ENCODE data around the gene TMC3.
"Not testable (repeated sequence)": the region's sequence is repeated elsewhere in the genome, so short reads cannot be mapped to it uniquely, and the experiment has no call there.

TMC3 gene

DNA sequence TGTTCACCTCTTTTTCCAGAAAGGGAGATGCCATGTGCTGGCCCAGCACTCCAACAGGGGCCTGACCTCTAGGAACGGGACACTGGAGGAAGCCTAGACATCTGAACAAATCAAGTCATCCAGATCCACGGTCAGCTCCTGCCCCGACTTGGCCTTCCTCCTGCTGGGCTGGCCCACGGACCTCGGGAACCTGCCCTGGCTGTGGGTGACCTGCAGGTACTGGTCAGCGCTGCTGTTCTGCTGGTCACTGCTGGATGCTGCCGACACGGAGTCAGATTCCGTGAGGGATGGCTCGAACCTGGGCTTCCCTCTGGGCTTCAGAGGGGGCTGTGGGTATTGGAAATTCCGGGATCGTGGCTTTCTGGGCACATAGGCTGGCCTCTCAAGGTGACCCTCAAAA, 41.7 kb downstream of the TMC3 start:
- Histone ChIP-seq H3K27me3 (ENCODE audit: control insufficient read depth, insufficient read depth, low read length) (no peaks in the 10 kb centered on the region), H3K4me3 (ENCODE audit: low read depth, low read length) (no peak overlapping the region), H3K4me1 (peaks cover under 1% of the 10 kb centered on the region), H3K27ac (no peak overlapping the region), H3K36me3 (ENCODE audit: control insufficient read depth, insufficient read depth, low read length) (no peaks in the 10 kb centered on the region), H3K9ac (no peak overlapping the region), H3K4me2 (ENCODE audit: low read length) (no peak overlapping the region), H3K9me3 (ENCODE audit: control insufficient read depth, low read length) (no peaks in the 10 kb centered on the region), H2AFZ (no peak overlapping the region), H3K79me2 (no peaks in the 10 kb centered on the region)
- TF ChIP-seq, protein P1, sequence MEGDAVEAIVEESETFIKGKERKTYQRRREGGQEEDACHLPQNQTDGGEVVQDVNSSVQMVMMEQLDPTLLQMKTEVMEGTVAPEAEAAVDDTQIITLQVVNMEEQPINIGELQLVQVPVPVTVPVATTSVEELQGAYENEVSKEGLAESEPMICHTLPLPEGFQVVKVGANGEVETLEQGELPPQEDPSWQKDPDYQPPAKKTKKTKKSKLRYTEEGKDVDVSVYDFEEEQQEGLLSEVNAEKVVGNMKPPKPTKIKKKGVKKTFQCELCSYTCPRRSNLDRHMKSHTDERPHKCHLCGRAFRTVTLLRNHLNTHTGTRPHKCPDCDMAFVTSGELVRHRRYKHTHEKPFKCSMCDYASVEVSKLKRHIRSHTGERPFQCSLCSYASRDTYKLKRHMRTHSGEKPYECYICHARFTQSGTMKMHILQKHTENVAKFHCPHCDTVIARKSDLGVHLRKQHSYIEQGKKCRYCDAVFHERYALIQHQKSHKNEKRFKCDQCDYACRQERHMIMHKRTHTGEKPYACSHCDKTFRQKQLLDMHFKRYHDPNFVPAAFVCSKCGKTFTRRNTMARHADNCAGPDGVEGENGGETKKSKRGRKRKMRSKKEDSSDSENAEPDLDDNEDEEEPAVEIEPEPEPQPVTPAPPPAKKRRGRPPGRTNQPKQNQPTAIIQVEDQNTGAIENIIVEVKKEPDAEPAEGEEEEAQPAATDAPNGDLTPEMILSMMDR (IDR thresholded peaks at IDR 0.05) = no peak

GRCh38 chr15:81331600-81331999, 42.4 kb downstream of the TMC3 start:
- H3K36me3 ChIP-seq (ENCODE audit: control insufficient read depth, insufficient read depth, low read length) = no peaks in the 10 kb centered on the region
- H3K4me2 ChIP-seq (ENCODE audit: low read length) = no peak overlapping the region
- H3K4me3 ChIP-seq (ENCODE audit: low read depth, low read length) = no peak overlapping the region
- TF ChIP-seq, protein P1 (IDR thresholded peaks at IDR 0.05) = no peak
- H3K79me2 ChIP-seq = no peaks in the 10 kb centered on the region
- H3K9me3 ChIP-seq (ENCODE audit: control insufficient read depth, low read length) = no peaks in the 10 kb centered on the region
- H3K9ac ChIP-seq = no peak overlapping the region
- H3K27me3 ChIP-seq (ENCODE audit: control insufficient read depth, insufficient read depth, low read length) = no peaks in the 10 kb centered on the region
- H2AFZ ChIP-seq = no peak overlapping the region
- no peaks in the 10 kb centered on the region for H3K4me1 ChIP-seq
- H3K27ac ChIP-seq = no peak overlapping the region

- not testable (repeated sequence) for H3K27ac ChIP-seq; H3K9ac ChIP-seq; H3K36me3 ChIP-seq (ENCODE audit: control insufficient read depth, insufficient read depth, low read length); H2AFZ ChIP-seq; H3K4me1 ChIP-seq; H3K27me3 ChIP-seq (ENCODE audit: control insufficient read depth, insufficient read depth, low read length); H3K4me2 ChIP-seq (ENCODE audit: low read length); H3K9me3 ChIP-seq (ENCODE audit: control insufficient read depth, low read length); H3K4me3 ChIP-seq (ENCODE audit: low read depth, low read length); H3K79me2 ChIP-seq
Observed at GRCh38 chr15:81331141-81331540, 42.9 kb downstream of the TMC3 start.

DNA sequence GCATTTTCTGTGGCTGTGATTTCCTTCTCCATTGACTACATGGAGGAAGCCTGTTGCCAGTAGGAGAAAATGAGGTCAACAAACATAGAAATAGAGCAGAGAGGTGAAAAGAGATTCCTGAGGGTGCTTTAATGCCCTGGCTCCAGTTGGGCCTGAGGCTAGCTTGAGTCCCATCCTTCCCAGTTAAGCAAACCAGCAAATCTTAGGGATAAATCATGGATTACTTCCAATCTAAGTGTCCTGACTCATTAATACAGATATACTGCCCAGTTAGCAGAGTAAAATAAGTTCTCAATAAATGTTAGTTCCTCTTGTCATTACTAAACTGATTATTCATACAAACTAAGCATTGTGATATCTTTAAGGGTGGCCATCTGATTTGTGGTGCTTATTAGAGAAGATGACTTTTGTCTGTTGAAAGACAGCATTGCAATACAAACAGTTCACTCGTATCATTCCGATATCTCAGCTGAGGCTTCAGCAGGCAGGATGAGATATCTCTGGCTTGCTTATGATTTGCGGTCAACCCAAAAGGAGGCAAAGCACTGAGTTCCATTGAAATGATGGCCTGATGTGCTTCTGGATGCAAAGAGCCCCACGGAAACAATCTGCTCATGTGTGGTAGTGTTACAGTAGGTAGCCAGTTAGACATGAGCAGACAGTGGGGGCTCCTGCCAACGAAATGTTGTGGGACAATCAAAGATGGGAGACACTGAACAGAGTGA, 43.5 kb downstream of the TMC3 start:
- H3K79me2 ChIP-seq = no peaks in the 10 kb centered on the region
- H2AFZ ChIP-seq = no peak overlapping the region
- no peak overlapping the region for H3K4me2 ChIP-seq (ENCODE audit: low read length)
- no peaks in the 10 kb centered on the region for H3K9me3 ChIP-seq (ENCODE audit: control insufficient read depth, low read length)
- TF ChIP-seq, protein P1 (IDR thresholded peaks at IDR 0.05) = no peak
- H3K36me3 ChIP-seq (ENCODE audit: control insufficient read depth, insufficient read depth, low read length) = no peaks in the 10 kb centered on the region
- H3K4me3 ChIP-seq (ENCODE audit: low read depth, low read length) = no peak overlapping the region
- H3K4me1 ChIP-seq = no peaks in the 10 kb centered on the region
- no peaks in the 10 kb centered on the region for H3K27me3 ChIP-seq (ENCODE audit: control insufficient read depth, insufficient read depth, low read length)
- H3K27ac ChIP-seq = no peak overlapping the region
- no peak overlapping the region for H3K9ac ChIP-seq

DNA sequence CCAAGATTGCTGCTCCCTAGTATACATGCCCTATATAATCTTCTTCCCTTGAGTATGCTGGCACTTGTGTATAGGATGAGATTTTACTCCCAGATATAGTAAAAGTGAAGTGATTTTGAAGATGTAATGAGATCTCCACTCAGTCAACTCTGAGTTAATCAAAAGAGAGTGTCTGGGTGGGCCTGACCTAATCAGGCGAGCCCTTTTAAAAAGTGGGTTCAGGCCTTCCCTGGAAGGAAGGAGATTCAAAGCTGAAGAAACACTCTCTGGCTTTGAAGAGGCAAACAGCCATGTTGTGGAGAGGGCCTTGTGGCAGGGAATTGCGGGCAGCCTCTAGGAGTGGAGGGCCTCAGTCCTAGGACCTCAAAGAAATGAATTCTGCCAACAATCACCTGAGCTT, 44.6 kb downstream of the TMC3 start:
- TF ChIP-seq, protein P1 (IDR thresholded peaks at IDR 0.05) = no peak
- no peak overlapping the region for H2AFZ ChIP-seq

More for the DNA sequence above, 44.6 kb downstream of the TMC3 start:
- no peaks in the 10 kb centered on the region for H3K9me3 ChIP-seq (ENCODE audit: control insufficient read depth, low read length)
- H3K27me3 ChIP-seq (ENCODE audit: control insufficient read depth, insufficient read depth, low read length) = no peaks in the 10 kb centered on the region
- H3K27ac ChIP-seq = no peak overlapping the region
- no peaks in the 10 kb centered on the region for H3K36me3 ChIP-seq (ENCODE audit: control insufficient read depth, insufficient read depth, low read length)
- no peak overlapping the region for H3K4me3 ChIP-seq (ENCODE audit: low read depth, low read length)
- H3K4me2 ChIP-seq (ENCODE audit: low read length) = no peak overlapping the region
- H3K79me2 ChIP-seq = no peaks in the 10 kb centered on the region
- no peak overlapping the region for H3K9ac ChIP-seq
- H3K4me1 ChIP-seq = no peaks in the 10 kb centered on the region
